HepG2 (cell line): ENCODE results near the gene CUL5. TPM values are rescaled to one million over a fixed set of nuclear protein-coding genes. Genes with fewer than 3 reads are reported as not detected.

ENCODE experiments used
- ATAC-seq: fragments of 200-7000 bp; cut with Tn5 transposase; 3 replicates; pipeline ENCODE4 v1.9.1; 2020; ENCODE audit warnings: mild to moderate bottlenecking, moderate library complexity
- BruUV-seq: library from RNA; stranded (reverse); fragments of 400-500 nt; replicated peaks from 2 replicates; lab custom pipeline; 2021; lab: Mats Ljungman, UMichigan
- CTCF ChIA-PET: fragments of 300-600 bp; formaldehyde crosslinking; extraction: SDS; loops from one replicate; lab custom pipeline; 2021; ENCODE audit warnings: low total read pairs, inconsistent platforms, low intra/inter-chr PET ratio; lab: Yijun Ruan, JAX
- POLR2A ChIA-PET: fragments of 350-600 bp; sonication (Branson Sonifier 250); formaldehyde crosslinking; loops from one replicate; lab custom pipeline; 2020; ENCODE audit warnings: antibody characterized with exemption, inconsistent platforms; lab: Yijun Ruan, JAX
- DNase-seq: peaks from one replicate; pipeline ENCODE4 v3.0.0-alpha.2; 2015; ENCODE audit warnings: low spot score
- FAIRE-seq: peaks from 3 replicates; lab custom pipeline; 2011; peaks lifted over from hg19 to GRCh38; lab: Jason Lieb, UNC
- H2AFZ ChIP-seq: one replicate; pipeline ENCODE4 v1.6.1; 2011; ENCODE audit warnings: low read length, inconsistent platforms
- H3K27ac ChIP-seq: fragments of 300-600 bp; 3 replicates; pipeline ENCODE4 v1.8.0; 2011; ENCODE audit warnings: mixed run types, mild to moderate bottlenecking, mixed read lengths, low read length, inconsistent platforms; ENCODE audit not compliant: insufficient read depth; ENCODE audit errors: extremely low read length
- H3K27me3 ChIP-seq, 2 experiments: fragments of 200-600 bp in 1 of 2; 2 replicates in 1 of 2; 3 replicates in 1 of 2; pipeline versions ENCODE4 v1.6.0 to v1.8.0; 2011; ENCODE audit warnings: low read length in 2 of 2, mild to moderate bottlenecking in 2 of 2, moderate library complexity in 2 of 2, inconsistent platforms in 1 of 2; ENCODE audit not compliant: insufficient read depth in 2 of 2, control insufficient read depth in 1 of 2
- H3K36me3 ChIP-seq, 2 experiments: fragments of 200-600 bp in 1 of 2; replicated peaks in 1 of 2; 2 replicates in 1 of 2; 3 replicates in 1 of 2; pipeline versions ENCODE4 v1.5.1 to v1.8.0; 2011; ENCODE audit warnings: low read length in 2 of 2, inconsistent platforms in 1 of 2; ENCODE audit not compliant: insufficient read depth in 2 of 2, control insufficient read depth in 1 of 2
- H3K4me1 ChIP-seq: 2 replicates; pipeline ENCODE4 v1.5.1; 2012; ENCODE audit warnings: low read length, inconsistent platforms; ENCODE audit not compliant: insufficient read depth
- H3K4me2 ChIP-seq: 2 replicates; pipeline ENCODE4 v1.6.0; 2011; ENCODE audit warnings: low read depth, low read length, inconsistent platforms
- H3K4me3 ChIP-seq, 3 experiments: fragments of 200-600 bp in 1 of 3; sonication (generic), shearing (Covaris generic) in 1 of 3; replicated peaks in 1 of 3; 2 replicates each; pipeline ENCODE4 v1.5.1; 2011 to 2016; ENCODE audit warnings: low read length in 3 of 3, inconsistent platforms in 2 of 3, low read depth in 2 of 3, mild to moderate bottlenecking in 2 of 3, control low read depth in 1 of 3, mixed read lengths in 1 of 3; ENCODE audit not compliant: insufficient read depth in 1 of 3
- H3K79me2 ChIP-seq: one replicate; pipeline ENCODE4 v1.6.1; 2011; ENCODE audit warnings: low read length, inconsistent platforms; ENCODE audit not compliant: insufficient read depth
- H3K9ac ChIP-seq: 2 replicates; pipeline ENCODE4 v1.6.0; 2011; ENCODE audit warnings: mild to moderate bottlenecking, low read depth, low read length, inconsistent platforms; ENCODE audit not compliant: insufficient read depth
- H3K9me3 ChIP-seq: 2 replicates; pipeline ENCODE4 v1.5.1; 2012; ENCODE audit warnings: mild to moderate bottlenecking, low read length
- H4K20me1 ChIP-seq: 2 replicates; pipeline ENCODE4 v1.6.0; 2011; ENCODE audit warnings: inconsistent platforms, mild to moderate bottlenecking, low read length, moderate library complexity; ENCODE audit not compliant: insufficient read depth
- ARID3A ChIP-seq: IDR thresholded peaks from 2 replicates; pipeline ENCODE4 v1.6.1; 2012; ENCODE audit warnings: low read depth, low read length, improper control_type of control experiment
- DDIT3 ChIP-seq: sonication (generic); formaldehyde crosslinking; IDR thresholded peaks from 2 replicates; pipeline ENCODE4 v1.4.0; 2020; ENCODE audit warnings: mild to moderate bottlenecking, missing genetic modification reagents
- DPF2 ChIP-seq: sonication (generic); formaldehyde crosslinking; IDR thresholded peaks from 2 replicates; pipeline ENCODE4 v1.4.0; 2020; ENCODE audit warnings: mild to moderate bottlenecking, low read depth, missing genetic modification reagents, borderline replicate concordance
- KMT2A ChIP-seq: sonication (generic); formaldehyde crosslinking; IDR thresholded peaks from 2 replicates; pipeline ENCODE4 v1.4.0; 2020; ENCODE audit warnings: missing genetic modification reagents
- NFIB ChIP-seq: sonication (generic); formaldehyde crosslinking; IDR thresholded peaks from 2 replicates; pipeline ENCODE4 v1.9.0; 2021; ENCODE audit warnings: missing genetic modification reagents, mild to moderate bottlenecking, borderline replicate concordance
- NR1H2 ChIP-seq: sonication (generic); formaldehyde crosslinking; IDR thresholded peaks from 2 replicates; pipeline ENCODE4 v1.8.1; 2022; ENCODE audit warnings: low read depth, missing genetic modification reagents, borderline replicate concordance
- PITX1 ChIP-seq: sonication (generic); formaldehyde crosslinking; IDR thresholded peaks from 2 replicates; pipeline ENCODE4 v1.5.1; 2020; ENCODE audit warnings: mild to moderate bottlenecking, missing genetic modification reagents
- PPARG ChIP-seq: conservative IDR thresholded peaks from 2 replicates; pipeline ENCODE4 v1.6.1; 2016; ENCODE audit warnings: missing biosample characterization, missing genetic modification reagents
- TGIF2 ChIP-seq: IDR thresholded peaks from 2 replicates; pipeline ENCODE4 v1.6.1; 2016; ENCODE audit warnings: control low read depth, missing compliant biosample characterization
- USF2 ChIP-seq, 2 experiments: sonication (generic) in 1 of 2; formaldehyde crosslinking in 1 of 2; IDR thresholded peaks; 2 replicates each; pipeline versions ENCODE4 v1.5.1 to v1.6.1; 2011 to 2020; ENCODE audit warnings: borderline replicate concordance in 1 of 2, low read depth in 1 of 2, low read length in 1 of 2, mild to moderate bottlenecking in 1 of 2, missing genetic modification reagents in 1 of 2, moderate library complexity in 1 of 2
- ZBTB49 ChIP-seq: sonication (generic); formaldehyde crosslinking; IDR thresholded peaks from 2 replicates; pipeline ENCODE4 v1.4.0; 2020; ENCODE audit warnings: missing genetic modification reagents, borderline replicate concordance
- ZNF20 ChIP-seq: sonication (generic); formaldehyde crosslinking; IDR thresholded peaks from 2 replicates; pipeline ENCODE4 v1.4.0; 2020; ENCODE audit warnings: mild to moderate bottlenecking, moderate library complexity, missing genetic modification reagents
- ZNF691 ChIP-seq: sonication (generic); formaldehyde crosslinking; IDR thresholded peaks from 2 replicates; pipeline ENCODE4 v1.4.0; 2020; ENCODE audit warnings: missing genetic modification reagents, low read depth, mild to moderate bottlenecking, borderline replicate concordance
- ZNF83 ChIP-seq: sonication (generic); formaldehyde crosslinking; IDR thresholded peaks from 2 replicates; pipeline ENCODE4 v1.4.0; 2020; ENCODE audit warnings: missing genetic modification reagents, mild to moderate bottlenecking, borderline replicate concordance
- WGBS: methylation state at CpG from one replicate; pipeline ENCODE4 v1.1.6; 2017; ENCODE audit warnings: low lambda C conversion rate; 5-methylcytosine and 5-hydroxymethylcytosine counted together
- in situ Hi-C: cut with HindIII; loops from 2 replicates; pipeline ENCODE4 v1.10.0; 2017; ENCODE audit warnings: low pct_unique_long_range_greater_than_20kb; ENCODE audit not compliant: extremely low pct_ligation_motif_present
- intact Hi-C: fragments of 100-400 bp; cut with micrococcal nuclease; formaldehyde crosslinking; loops from one replicate; pipeline ENCODE4 v1.10.0; 2022; ENCODE audit not compliant: unreplicated experiment
- polyA plus RNA-seq, 8 experiments: library from polyadenylated mRNA; depleted of rRNA in 3 of 8; stranded (reverse) in 7 of 8; unstranded in 1 of 8; fragments of >200 nt; fragmentation: Illumina TruSeq in 4 of 8; extraction: Trizol in 4 of 8; gene quantifications; 2 replicates each; pipeline versions ENCODE4 v1.2.1 to v1.2.3, GENCODE V29; 2011 to 2016; ENCODE audit warnings: low read depth in 4 of 8, missing spikeins in 1 of 8, mixed read lengths in 1 of 8; ENCODE audit not compliant: insufficient read depth in 1 of 8
- total RNA-seq, 5 experiments: library from RNA; depleted of rRNA; stranded (reverse); fragments of >200 nt; fragmentation: Illumina TruSeq; extraction: Trizol; gene quantifications; 2 replicates each; pipeline ENCODE4 v1.2.3, GENCODE V29; 2016; ENCODE audit warnings: low read depth in 1 of 5

CUL5 gene
- total and polyA plus RNA-seq, 2 of the 13 experiments (the other 11 are each of a cell fraction or from before 2014, with no cell fraction given) = 7.0 to 24.7 TPM

- POLR2A ChIA-PET = no interaction called here
- FAIRE-seq = no peak
These were observed 123.3 kb downstream of the CUL5 start for GRCh38 chr11:108131993-108132392.

More at GRCh38 chr11:108131993-108132392, 123.3 kb downstream of the CUL5 start:
- Histone ChIP-seq H3K36me3 (peaks cover 4 to 27% of the 10 kb centered on the region in 2 experiments; a peak in 4 of 5 replicates), H3K27me3 (no peaks in the 10 kb centered on the region), H3K4me3 (no peak overlapping the region), H4K20me1 (no peaks in the 10 kb centered on the region), H3K4me1 (no peaks in the 10 kb centered on the region), H2AFZ (no peak overlapping the region), H3K9me3 (no peaks in the 10 kb centered on the region), H3K27ac (no peak overlapping the region), H3K79me2 (peaks cover 7% of the 10 kb centered on the region), H3K9ac (no peak overlapping the region), H3K4me2 (no peak overlapping the region)
- intact Hi-C loops (no loop called here), in situ Hi-C loops (no loop called here)
- ATAC-seq (no peak), DNase-seq (no peak)
- no TSS peak for BruUV-seq
- 100% methylated on average over 1 of the region's 1 CpG for WGBS
- TF ChIP-seq ZNF83 (no peak), ZNF691 (no peak), ARID3A (no peak), NR1H2 (CRISPR knock-in tag) (no peak), KMT2A (CRISPR knock-in tag) (no peak), NFIB (CRISPR knock-in tag) (no peak), DDIT3 (no peak), ZNF20 (no peak), DPF2 (CRISPR knock-in tag) (no peak), USF2 (IDR thresholded peaks at IDR 0.05; ENCODE audit: low read depth, low read length) (no peak), USF2 (CRISPR knock-in tag; IDR thresholded peaks at IDR 0.05; ENCODE audit: borderline replicate concordance) (no peak), PITX1 (CRISPR knock-in tag) (no peak), ZBTB49 (CRISPR knock-in tag) (no peak), TGIF2 (CRISPR knock-in tag) (no peak), PPARG (CRISPR knock-in tag) (no peak)
- CTCF ChIA-PET = no interaction called here
